A549 (cell line): ENCODE data around the gene RHOT2.

Source experiments
- CEBPB ChIP-seq, 2 experiments: fragments of >200 bp in 1 of 2; sonication (Bioruptor Twin) in 1 of 2; formaldehyde crosslinking in 1 of 2; IDR thresholded peaks; 2 replicates each; pipeline ENCODE4 v1.6.1; 2012 to 2016
- CTCF ChIP-seq: fragments of >200 bp; sonication (Bioruptor Twin); formaldehyde crosslinking; IDR thresholded peaks from 3 replicates; pipeline ENCODE4 v1.5.1; 2016
- MYC ChIP-seq: IDR thresholded peaks from 2 replicates; pipeline ENCODE4 v1.6.1; 2012; ENCODE audit warnings: mild to moderate bottlenecking, inconsistent platforms, low read length, improper control_type of control experiment, borderline replicate concordance
- POLR2A ChIP-seq: IDR thresholded peaks from 2 replicates; pipeline ENCODE4 v1.6.1; 2012; ENCODE audit warnings: mild to moderate bottlenecking, low read length
- RAD21 ChIP-seq, 2 experiments: fragments of >200 bp in 1 of 2; sonication (Bioruptor Twin) in 1 of 2; formaldehyde crosslinking in 1 of 2; IDR thresholded peaks in 1 of 2; conservative IDR thresholded peaks in 1 of 2; 2 replicates in 1 of 2; 3 replicates in 1 of 2; pipeline ENCODE4 v1.6.1; 2012 to 2018; ENCODE audit warnings: inconsistent platforms in 1 of 2
- RFX5 ChIP-seq: fragments of 450-650 bp; IDR thresholded peaks from 2 replicates; pipeline ENCODE4 v1.7.1; 2014; ENCODE audit warnings: antibody characterized with exemption, mild to moderate bottlenecking, moderate library complexity
- SREBF2 ChIP-seq: fragments of 450-650 bp; IDR thresholded peaks from 2 replicates; pipeline ENCODE4 v1.6.1; 2014; ENCODE audit warnings: mild to moderate bottlenecking, moderate library complexity

- no peak; the same call in 1 of the 2 replicates for TF ChIP-seq MYC
- TF ChIP-seq CTCF: no peak
- no peak for TF ChIP-seq SREBF2
- no peak for TF ChIP-seq RAD21 (conservative IDR thresholded peaks at IDR 0.05 in 1 of 2, IDR thresholded peaks at IDR 0.05 in 1 of 2)
- no peak for TF ChIP-seq CEBPB (IDR thresholded peaks at IDR 0.05)
- no peak for TF ChIP-seq RFX5
- peak; percentile 85 for TF ChIP-seq POLR2A
Measured at GRCh38 chr16:720990-721764, 53.2 kb downstream of the RHOT2 start, which contains the start of gene ANTKMT.
